Esophagus squamous epithelium (tissue), 5 donors: Measurements from ENCODE around the gene TFF2. TPM values are rescaled to one million over a fixed set of nuclear protein-coding genes. Genes with fewer than 3 reads are reported as not detected.

Experiments used
- DNase-seq: peaks from one replicate; lab custom pipeline; 2025; lab: John Stamatoyannopoulos, UW
- H3K27ac ChIP-seq, 4 donors: fragments of 200-600 bp; sonication (generic); one replicate each; pipeline ENCODE4 v1.5.1; 2016 to 2019; ENCODE audit warnings: mild to moderate bottlenecking in 1 of 4
- H3K27me3 ChIP-seq, 4 donors: fragments of 200-600 bp; sonication (generic); 1 replicate in 3 of 4; 2 replicates in 1 of 4; pipeline versions ENCODE4 v1.5.1 to v1.6.0; 2017 to 2021; ENCODE audit warnings: antibody characterized with exemption in 1 of 4
- H3K36me3 ChIP-seq, 3 donors: fragments of 200-600 bp; sonication (generic); one replicate each; pipeline ENCODE4 v1.5.1; 2016 to 2019
- H3K4me1 ChIP-seq, 3 donors: fragments of 200-600 bp; sonication (generic); one replicate each; pipeline ENCODE4 v1.5.1; 2017 to 2019
- H3K4me3 ChIP-seq, 4 donors: fragments of 200-600 bp; sonication (generic); 1 replicate in 3 of 4; 2 replicates in 1 of 4; pipeline ENCODE4 v1.5.1; 2016 to 2019; ENCODE audit warnings: mild to moderate bottlenecking in 2 of 4, moderate library complexity in 1 of 4
- H3K9me3 ChIP-seq, 3 donors: fragments of 200-600 bp; sonication (generic); one replicate each; pipeline ENCODE4 v1.5.1; 2016 to 2019
- POLR2A ChIP-seq, 4 donors: fragments of 450-650 bp; IDR thresholded peaks; one replicate each; pipeline ENCODE4 v1.6.1; 2017; ENCODE audit warnings: antibody characterized with exemption in 4 of 4, mild to moderate bottlenecking in 4 of 4, moderate library complexity in 3 of 4
- WGBS, 2 donors: methylation state at CpG; one replicate each; pipeline ENCODE4 v1.1.5; 2018; 5-methylcytosine and 5-hydroxymethylcytosine counted together
- intact Hi-C: fragments of 100-400 bp; cut with DNase I; formaldehyde crosslinking; loops from one replicate; pipeline ENCODE4 v1.15.0; 2022
- total RNA-seq, 4 donors: library from RNA; depleted of rRNA; stranded (reverse); fragments of >200 nt; gene quantifications; one replicate each; pipeline ENCODE4 v1.1.0, GENCODE V29; 2016
- TF ChIP-seq, protein P1 (sequence below), 6 experiments: fragments of 450-650 bp in 4 of 6; fragments of 200-600 bp in 2 of 6; sonication (generic) in 2 of 6; IDR thresholded peaks; one replicate each; pipeline ENCODE4 v1.5.1; 2016 to 2019; ENCODE audit warnings: antibody characterized with exemption in 6 of 6, mild to moderate bottlenecking in 4 of 6, moderate library complexity in 4 of 6
- donor health status: DM: yes; HTN: yes; CAD: no.

TFF2 gene
- total RNA-seq, 4 donors from 2014 or later, result 1.7 TPM; not detected in 3

DNA sequence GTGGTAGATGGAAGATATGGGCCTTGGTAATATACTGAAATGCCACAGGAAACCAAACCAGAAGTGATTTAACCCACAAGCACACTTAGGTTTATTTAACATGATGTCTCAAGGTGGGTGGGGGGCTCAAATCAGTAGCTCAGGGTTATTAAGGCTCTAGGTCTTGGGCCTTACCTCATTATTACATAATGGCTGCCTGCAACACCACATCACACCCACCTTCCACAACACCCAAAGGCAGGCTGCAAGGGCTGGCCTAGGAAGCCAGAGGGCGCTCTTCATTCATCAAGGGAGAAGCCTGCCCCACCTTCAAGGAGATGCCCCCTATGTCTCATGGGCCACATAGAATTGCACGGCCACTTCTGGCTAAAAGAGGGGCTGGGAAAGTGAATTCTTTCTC lies 9.5 kb upstream of the TFF2 start:
- H3K27me3 ChIP-seq, result peaks cover 0 to 65% (median 0%) of the 10 kb centered on the region in 4 donors
- intact Hi-C loops, result no loop called here
- no peaks in the 10 kb centered on the region for H3K4me1 ChIP-seq
- H3K9me3 ChIP-seq, result peaks cover 0 to 32% (median 9%) of the 10 kb centered on the region in 3 donors
- no peak for DNase-seq
- 38% methylated on average over 1 of the region's 2 CpGs; no CpG with 5 or more reads in 1 of the 2 donors for WGBS, 2 donors
- TF ChIP-seq, protein P1, sequence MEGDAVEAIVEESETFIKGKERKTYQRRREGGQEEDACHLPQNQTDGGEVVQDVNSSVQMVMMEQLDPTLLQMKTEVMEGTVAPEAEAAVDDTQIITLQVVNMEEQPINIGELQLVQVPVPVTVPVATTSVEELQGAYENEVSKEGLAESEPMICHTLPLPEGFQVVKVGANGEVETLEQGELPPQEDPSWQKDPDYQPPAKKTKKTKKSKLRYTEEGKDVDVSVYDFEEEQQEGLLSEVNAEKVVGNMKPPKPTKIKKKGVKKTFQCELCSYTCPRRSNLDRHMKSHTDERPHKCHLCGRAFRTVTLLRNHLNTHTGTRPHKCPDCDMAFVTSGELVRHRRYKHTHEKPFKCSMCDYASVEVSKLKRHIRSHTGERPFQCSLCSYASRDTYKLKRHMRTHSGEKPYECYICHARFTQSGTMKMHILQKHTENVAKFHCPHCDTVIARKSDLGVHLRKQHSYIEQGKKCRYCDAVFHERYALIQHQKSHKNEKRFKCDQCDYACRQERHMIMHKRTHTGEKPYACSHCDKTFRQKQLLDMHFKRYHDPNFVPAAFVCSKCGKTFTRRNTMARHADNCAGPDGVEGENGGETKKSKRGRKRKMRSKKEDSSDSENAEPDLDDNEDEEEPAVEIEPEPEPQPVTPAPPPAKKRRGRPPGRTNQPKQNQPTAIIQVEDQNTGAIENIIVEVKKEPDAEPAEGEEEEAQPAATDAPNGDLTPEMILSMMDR (IDR thresholded peaks at IDR 0.05), result no peak
- no peak for TF ChIP-seq POLR2A (IDR thresholded peaks at IDR 0.05)
- no peak overlapping the region for H3K4me3 ChIP-seq
- no peak overlapping the region for H3K27ac ChIP-seq
- no peaks in the 10 kb centered on the region for H3K36me3 ChIP-seq

GRCh38 chr21:42358937-42359336 lies 8.1 kb upstream of the TFF2 start:
- Histone ChIP-seq H3K36me3 (no peaks in the 10 kb centered on the region), H3K27me3 (peaks cover 0 to 51% (median 0%) of the 10 kb centered on the region in 4 donors), H3K9me3 (peaks cover 0 to 36% (median 13%) of the 10 kb centered on the region in 3 donors), H3K27ac (no peak overlapping the region), H3K4me1 (no peaks in the 10 kb centered on the region), H3K4me3 (no peak overlapping the region)
- TF ChIP-seq POLR2A (IDR thresholded peaks at IDR 0.05), result no peak
- TF ChIP-seq, protein P1 (IDR thresholded peaks at IDR 0.05), result no peak
- no peak for DNase-seq
- 82 to 84% methylated on average over 13 of the region's 13 CpGs for WGBS, 2 donors
- intact Hi-C loops, result no loop called here

GRCh38 chr21:42358261-42358660 lies 7.5 kb upstream of the TFF2 start:
- DNase-seq, result no peak
- no peak for TF ChIP-seq POLR2A (IDR thresholded peaks at IDR 0.05)
- TF ChIP-seq, protein P1 (IDR thresholded peaks at IDR 0.05), result no peak
- Histone ChIP-seq H3K27ac (no peak overlapping the region), H3K4me3 (no peak overlapping the region), H3K27me3 (peaks cover 0 to 44% (median 0%) of the 10 kb centered on the region in 4 donors), H3K36me3 (no peaks in the 10 kb centered on the region), H3K9me3 (peaks cover 0 to 36% (median 13%) of the 10 kb centered on the region in 3 donors), H3K4me1 (no peaks in the 10 kb centered on the region)
- intact Hi-C loops, result no loop called here
- 89% methylated on average over 9 to 12 of the region's 12 CpGs for WGBS, 2 donors

GRCh38 chr21:42357307-42357706 lies 6.5 kb upstream of the TFF2 start:
- DNase-seq, result no peak
- Histone ChIP-seq H3K27ac (no peak overlapping the region), H3K36me3 (no peaks in the 10 kb centered on the region), H3K4me1 (no peaks in the 10 kb centered on the region), H3K9me3 (peaks cover 0 to 36% (median 13%) of the 10 kb centered on the region in 3 donors), H3K27me3 (peaks cover 0 to 38% (median 0%) of the 10 kb centered on the region in 4 donors), H3K4me3 (no peak overlapping the region)
- TF ChIP-seq POLR2A (IDR thresholded peaks at IDR 0.05), result no peak
- TF ChIP-seq, protein P1 (IDR thresholded peaks at IDR 0.05), result no peak
- 45 to 59% methylated on average over 3 of the region's 3 CpGs for WGBS, 2 donors
- intact Hi-C loops, result no loop called here

- TF ChIP-seq, protein P1 (IDR thresholded peaks at IDR 0.05), result no peak
- no peak for TF ChIP-seq POLR2A (IDR thresholded peaks at IDR 0.05)
- DNase-seq, result no peak
- H3K9me3 ChIP-seq, result peaks cover 0 to 36% (median 13%) of the 10 kb centered on the region in 3 donors
- WGBS, 2 donors, result 45 to 47% methylated on average over 6 of the region's 6 CpGs
- no peaks in the 10 kb centered on the region for H3K36me3 ChIP-seq
- intact Hi-C loops, result no loop called here
- H3K4me1 ChIP-seq, result no peaks in the 10 kb centered on the region
- H3K27ac ChIP-seq, result no peak overlapping the region
- no peak overlapping the region for H3K4me3 ChIP-seq
- peaks cover 0 to 37% (median 0%) of the 10 kb centered on the region in 4 donors for H3K27me3 ChIP-seq
Measured at GRCh38 chr21:42356650-42357049, 5.9 kb upstream of the TFF2 start.
